Measurements from ENCODE around the gene PACRG. TPM values are rescaled to one million over a fixed set of nuclear protein-coding genes. Genes with fewer than 3 reads are reported as not detected.

PACRG gene
- total and polyA plus RNA-seq, 2 of the 8 experiments (the other 6 are each of a cell fraction or from before 2014, with no cell fraction given) = 0.44 to 0.54 TPM

DNA sequence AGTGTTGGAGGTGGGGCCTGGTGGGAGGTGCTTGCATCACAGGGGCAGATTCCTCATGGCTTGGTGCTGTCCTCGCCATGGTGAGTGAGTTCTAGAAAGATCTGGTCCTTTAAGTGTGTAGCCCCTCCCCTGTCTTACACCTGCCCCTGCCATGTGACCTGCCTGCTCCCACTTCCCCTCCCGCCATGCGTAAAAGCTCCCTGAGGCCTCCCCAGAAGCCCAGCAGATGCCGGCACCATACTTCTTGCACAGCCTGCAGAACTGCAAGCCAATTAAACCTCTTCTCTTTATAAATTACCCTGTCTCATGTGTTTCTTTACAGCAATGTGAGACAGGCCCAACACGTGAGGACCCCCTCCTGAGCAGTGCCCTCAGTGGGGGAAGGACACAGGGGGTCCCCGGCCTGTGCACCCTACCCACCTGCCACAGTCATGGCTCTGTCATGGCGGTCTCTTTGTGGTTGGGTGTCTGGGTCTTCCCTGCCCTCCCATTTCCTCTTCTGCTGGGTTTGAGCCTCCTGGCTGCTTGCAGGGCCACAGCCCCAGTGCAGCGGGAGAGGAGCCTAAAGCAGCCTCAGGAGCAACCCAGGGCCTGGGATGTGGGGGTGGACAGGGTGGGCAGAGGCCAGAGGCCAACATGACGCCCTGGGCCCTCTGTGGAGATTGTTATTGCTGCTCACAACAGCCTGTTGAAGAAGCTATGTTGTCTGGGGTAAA is 599.5 kb downstream of the PACRG start (continued):
- TF ChIP-seq EZH2 (IDR thresholded peaks at IDR 0.05; ENCODE audit: low read depth, low read length, severe bottlenecking) (no peak), SP1 (IDR thresholded peaks at IDR 0.05; ENCODE audit: low read depth, low read length) (no peak), SAP30 (IDR thresholded peaks at IDR 0.05; ENCODE audit: insufficient read depth, insufficient replicate concordance, low read length) (no peak)
